SK-N-SH treated with all-trans-retinoic acid at 6 μM for 48 hours (cell line): Measurements from ENCODE around the gene OR5B3.

Source experiments
- CSRNP3 ChIP-seq: fragments of 250-450 bp; sonication (Bioruptor Pico); IDR thresholded peaks from 2 replicates; pipeline ENCODE4 v1.5.1; 2021; ENCODE audit warnings: mild to moderate bottlenecking, moderate library complexity
- ISL1 ChIP-seq: fragments of 250-450 bp; sonication (Bioruptor Pico); IDR thresholded peaks from 2 replicates; pipeline ENCODE4 v2.1.2; 2022; ENCODE audit warnings: mild to moderate bottlenecking, moderate library complexity
- PATZ1 ChIP-seq: fragments of 250-450 bp; sonication (Bioruptor Pico); IDR thresholded peaks from 2 replicates; pipeline ENCODE4 v1.8.0; 2020; ENCODE audit warnings: mild to moderate bottlenecking, moderate library complexity, borderline replicate concordance
- POU6F1 ChIP-seq: fragments of 250-450 bp; sonication (Bioruptor Pico); IDR thresholded peaks from 2 replicates; pipeline ENCODE4 v1.8.0; 2021; ENCODE audit warnings: low read depth, mild to moderate bottlenecking, moderate library complexity, borderline replicate concordance
- RARB ChIP-seq: fragments of 250-450 bp; sonication (Bioruptor Pico); IDR thresholded peaks from 2 replicates; pipeline ENCODE4 v1.8.0; 2021; ENCODE audit warnings: mild to moderate bottlenecking, moderate library complexity
- SNAI2 ChIP-seq: fragments of 250-450 bp; sonication (Bioruptor Pico); IDR thresholded peaks from 2 replicates; pipeline ENCODE4 v1.5.0; 2020; ENCODE audit warnings: mild to moderate bottlenecking, moderate library complexity
- ZFP3 ChIP-seq: fragments of 250-450 bp; sonication (Bioruptor Pico); IDR thresholded peaks from 2 replicates; pipeline ENCODE4 v1.5.0; 2020; ENCODE audit warnings: mild to moderate bottlenecking, moderate library complexity
- ZFP30 ChIP-seq: fragments of 450-650 bp; formaldehyde crosslinking; IDR thresholded peaks from 2 replicates; pipeline ENCODE4 v1.5.0; 2022; ENCODE audit warnings: mild to moderate bottlenecking, moderate library complexity
- ZNF565 ChIP-seq: fragments of 450-650 bp; formaldehyde crosslinking; conservative IDR thresholded peaks from 2 replicates; pipeline ENCODE4 v1.5.0; 2020; ENCODE audit warnings: low read depth, mild to moderate bottlenecking, moderate library complexity
- ZNF70 ChIP-seq: fragments of 450-650 bp; formaldehyde crosslinking; IDR thresholded peaks from 2 replicates; pipeline ENCODE4 v1.5.0; 2020; ENCODE audit warnings: mild to moderate bottlenecking, moderate library complexity
- ZNF8 ChIP-seq: fragments of 450-650 bp; formaldehyde crosslinking; IDR thresholded peaks from 2 replicates; pipeline ENCODE4 v1.5.0; 2020; ENCODE audit warnings: mild to moderate bottlenecking, moderate library complexity

- no peak for TF ChIP-seq ZNF8 (CRISPR knock-in tag)
- no peak for TF ChIP-seq RARB
- TF ChIP-seq POU6F1 (CRISPR knock-in tag) = no peak
- TF ChIP-seq CSRNP3 = no peak
- TF ChIP-seq ZNF70 (CRISPR knock-in tag) = no peak
- no peak for TF ChIP-seq ZFP3
- TF ChIP-seq ISL1 (CRISPR knock-in tag) = no peak
- TF ChIP-seq ZFP30 = no peak
- TF ChIP-seq ZNF565 = no peak
- TF ChIP-seq PATZ1 (CRISPR knock-in tag) = no peak
- TF ChIP-seq SNAI2 (CRISPR knock-in tag) = no peak
Measured at GRCh38 chr11:58390551-58391063, 16.1 kb downstream of the OR5B3 start.
